NCI-H748 treated with DMSO at 0.1 percent for 48 hours (cell line): ENCODE measurements around the gene SLC2A8.

Experiments used
- DNase-seq: peaks from one replicate; lab custom pipeline; 2025; lab: John Stamatoyannopoulos, UW

SLC2A8 gene

GRCh38 chr9:127437497-127438264 is 40.7 kb downstream of the SLC2A8 start:
- no peak for DNase-seq

DNA sequence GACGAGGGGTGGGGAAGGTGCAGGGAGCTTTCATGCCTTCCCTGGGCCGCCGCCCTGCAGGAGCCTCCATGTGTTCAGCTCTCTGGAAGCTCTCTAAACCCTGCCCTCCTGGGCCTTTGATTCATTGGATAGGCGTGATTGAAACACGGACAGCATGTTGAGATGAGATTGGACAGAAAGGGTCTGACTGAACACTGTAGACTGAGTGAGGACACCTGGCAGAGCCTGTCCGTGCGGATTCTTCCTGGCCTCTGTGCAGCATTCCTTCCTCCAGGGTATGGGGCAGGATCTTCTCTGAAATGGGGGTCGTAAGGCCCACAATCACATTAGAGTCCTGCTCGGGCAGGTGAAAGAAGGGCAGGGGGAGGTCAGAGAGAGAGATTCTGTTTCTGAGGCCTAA is 41.4 kb downstream of the SLC2A8 start:
- DNase-seq = no peak

- DNase-seq = no peak
Measured at GRCh38 chr9:127444283-127444920, 47.4 kb downstream of the SLC2A8 start.

- no peak for DNase-seq
Measured at GRCh38 chr9:127444921-127445850, 48.2 kb downstream of the SLC2A8 start.

GRCh38 chr9:127445851-127446712 is 49.1 kb downstream of the SLC2A8 start:
- DNase-seq = no peak

DNA sequence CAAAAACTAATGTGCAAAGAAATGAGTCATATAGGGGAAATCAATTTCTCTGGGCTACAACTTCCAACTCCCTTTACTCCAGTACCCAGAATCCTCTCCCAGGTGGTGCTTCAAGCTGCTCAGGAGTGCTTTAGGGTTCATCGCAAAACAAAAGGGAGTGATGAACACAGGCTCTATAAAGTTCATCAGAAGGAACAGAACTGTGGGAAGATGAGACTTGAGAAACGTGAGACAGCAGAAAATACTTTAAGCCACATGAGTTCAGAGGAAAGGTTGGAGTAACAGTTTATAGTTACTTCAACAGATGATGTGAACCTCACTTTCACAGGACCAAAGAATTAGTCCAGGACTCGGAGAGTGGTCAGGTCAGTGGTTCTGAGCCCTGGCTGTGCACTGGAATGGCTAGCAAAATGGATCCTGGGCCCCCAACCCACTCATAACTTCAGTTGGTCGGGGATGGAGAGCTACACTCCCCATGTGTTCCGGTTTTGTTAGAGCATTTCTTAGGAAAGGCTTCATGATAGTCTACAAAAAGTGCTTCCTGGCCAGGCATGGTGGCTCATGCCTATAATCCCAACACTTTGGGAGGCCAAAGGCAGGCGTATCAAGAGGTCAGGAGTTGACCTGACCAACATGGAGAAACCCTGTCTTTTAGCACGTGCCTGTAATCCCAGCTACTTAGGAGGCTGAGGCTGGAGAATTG is 49.9 kb downstream of the SLC2A8 start:
- DNase-seq = no peak

DNA sequence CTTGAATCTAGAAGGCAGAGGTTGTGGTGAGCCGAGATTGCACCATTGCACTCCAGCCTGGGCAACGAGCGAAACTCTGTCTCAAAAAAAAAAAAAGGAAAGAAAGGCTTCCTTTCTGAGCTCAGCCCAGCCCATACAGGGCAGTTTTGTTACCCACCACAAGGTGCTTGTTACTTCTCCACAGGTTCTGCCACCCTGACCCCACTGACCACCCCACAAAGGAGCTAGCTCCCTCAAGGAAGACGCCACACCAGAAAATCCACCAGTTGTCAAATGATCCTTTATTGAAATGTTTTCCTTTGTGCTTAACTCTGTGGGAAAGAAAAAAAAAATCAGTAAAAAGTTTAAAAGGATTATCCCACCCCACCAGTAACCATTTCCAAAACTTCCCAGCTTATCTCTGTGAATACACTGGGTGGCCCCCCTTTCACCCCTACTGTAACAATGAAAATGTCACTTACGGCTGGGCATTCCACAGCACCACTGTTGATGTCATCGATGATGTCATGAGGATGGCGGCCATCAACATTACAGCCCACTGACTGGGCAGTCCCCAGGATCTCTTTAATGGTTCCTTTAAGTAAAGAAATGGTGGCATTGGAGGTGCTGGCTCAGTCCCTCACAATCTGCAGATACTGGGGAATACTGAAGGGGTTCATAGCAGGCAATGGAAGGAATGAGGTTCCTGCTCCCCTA is 50.6 kb downstream of the SLC2A8 start:
- DNase-seq = no peak

GRCh38 chr9:127448112-127448805 is 51.3 kb downstream of the SLC2A8 start:
- no peak for DNase-seq

DNA sequence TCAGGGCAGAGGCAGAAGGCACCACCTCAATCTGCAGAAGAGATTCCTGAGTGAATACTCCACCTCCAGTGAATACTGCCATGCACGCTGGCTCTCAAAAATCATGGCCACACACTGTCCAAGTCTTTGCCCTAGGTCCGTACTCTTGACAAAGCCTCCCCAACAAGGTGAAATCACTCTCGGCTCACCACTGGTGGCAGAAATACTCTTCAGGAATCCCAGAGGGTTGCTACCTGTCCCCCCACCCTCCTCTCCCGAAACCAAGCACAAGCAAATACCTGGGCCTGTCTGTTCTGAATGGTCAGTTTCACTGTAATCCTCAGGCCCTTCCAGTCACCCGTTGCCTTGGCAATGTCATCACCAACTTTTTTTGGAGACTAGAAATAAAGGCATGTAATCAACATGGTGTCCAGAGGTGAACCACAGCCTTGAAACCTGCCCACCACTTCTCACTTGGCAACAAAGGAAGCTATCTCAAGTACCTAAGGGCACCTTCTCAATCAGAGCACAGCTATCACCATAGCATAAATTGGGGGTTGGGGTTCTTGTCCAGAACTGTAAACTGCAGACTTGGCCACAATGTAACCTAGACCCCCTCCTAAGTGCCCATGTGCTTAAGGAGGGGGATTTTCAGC is 52.5 kb downstream of the SLC2A8 start:
- no peak for DNase-seq

- DNase-seq = no peak
Measured at GRCh38 chr9:127450243-127450760, 53.3 kb downstream of the SLC2A8 start.

DNA sequence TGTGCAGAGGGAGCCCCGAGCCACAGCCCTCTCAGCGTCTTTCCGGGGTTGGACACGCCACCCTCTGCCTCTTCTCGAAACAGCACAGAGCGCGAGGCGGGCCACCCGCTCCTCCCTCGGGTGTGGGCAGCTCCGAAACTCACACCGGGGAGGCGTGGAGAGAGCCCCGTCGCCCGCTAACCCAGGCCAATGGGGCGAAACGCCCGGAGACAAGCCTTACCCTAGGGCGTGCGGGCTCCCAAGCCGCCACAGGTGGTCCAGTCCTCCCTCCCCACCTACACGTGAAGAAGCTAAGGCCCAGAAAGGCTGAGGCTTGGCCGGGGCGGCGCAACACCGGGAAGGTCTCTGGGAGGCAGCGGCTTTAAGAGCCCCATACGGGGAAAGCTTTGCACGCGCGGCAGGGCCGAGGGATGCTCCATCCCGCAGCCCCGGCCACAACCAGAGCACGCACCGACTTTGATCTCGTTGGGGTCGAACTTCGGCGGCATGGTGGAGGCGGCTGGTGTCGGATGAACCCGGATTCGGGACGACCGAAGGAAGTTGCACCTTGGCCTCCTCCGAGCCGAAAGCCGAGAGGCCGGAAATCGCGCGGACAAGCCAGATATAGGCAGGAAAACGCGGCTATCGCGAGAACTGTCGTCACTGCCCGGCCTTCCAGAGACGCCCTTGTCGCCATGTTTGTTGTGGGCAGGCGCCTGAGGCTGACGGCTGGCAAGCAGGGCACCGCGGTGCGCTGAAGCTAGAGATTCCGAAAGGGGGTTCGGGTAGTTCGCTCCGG is 54.0 kb downstream of the SLC2A8 start, which contains the start of the genes LRSAM1 and RPL12:
TSS of gene LRSAM1 (plus strand) at position 681 of the 778 bp plus-strand sequence. CDS start 3,018 bp downstream, outside the sequence.
TSS of gene RPL12 (minus strand) at position 577 of the 778 bp plus-strand sequence. CDS start at position 488, 89 bp downstream.
- DNase-seq = peak; percentile 85

GRCh38 chr9:127451608-127451857 is 54.6 kb downstream of the SLC2A8 start:
- DNase-seq = no peak

- DNase-seq = peak; percentile 15
Measured at GRCh38 chr9:127451858-127452656, 55.1 kb downstream of the SLC2A8 start.

GRCh38 chr9:127452691-127453090 is 55.7 kb downstream of the SLC2A8 start:
- DNase-seq = no peak

DNA sequence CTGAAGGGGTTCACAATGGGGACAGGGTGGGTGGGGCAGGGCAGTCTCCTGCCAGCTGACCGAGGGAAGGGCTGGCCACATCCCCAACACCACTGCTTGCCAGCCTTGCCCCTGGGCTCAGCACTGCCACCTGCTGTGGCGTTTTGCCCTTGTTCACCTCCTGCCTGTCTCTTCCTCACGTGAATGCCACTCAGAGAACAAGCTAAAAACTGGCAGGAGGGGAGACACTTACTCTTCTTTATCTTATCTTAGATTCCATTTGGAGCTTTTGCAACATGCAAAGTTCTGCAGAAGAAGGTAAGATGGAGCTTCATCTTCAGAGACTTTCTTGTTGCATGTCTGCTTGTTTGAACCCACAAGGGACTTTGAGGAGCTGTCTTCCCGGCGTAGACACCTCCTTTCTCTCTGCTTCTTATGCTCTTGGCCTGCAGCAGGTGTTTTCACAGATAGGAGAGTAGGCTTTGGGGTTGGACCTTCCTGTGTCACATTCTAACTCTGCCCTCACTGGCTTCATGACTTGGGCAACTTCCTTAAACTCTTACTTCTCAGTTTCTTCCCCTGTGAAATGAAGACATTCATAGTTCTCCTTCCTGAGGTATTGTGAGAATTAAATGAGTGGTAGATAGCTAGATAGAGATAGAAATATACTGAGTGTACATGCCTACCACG is 58.5 kb downstream of the SLC2A8 start:
- DNase-seq = no peak

DNA sequence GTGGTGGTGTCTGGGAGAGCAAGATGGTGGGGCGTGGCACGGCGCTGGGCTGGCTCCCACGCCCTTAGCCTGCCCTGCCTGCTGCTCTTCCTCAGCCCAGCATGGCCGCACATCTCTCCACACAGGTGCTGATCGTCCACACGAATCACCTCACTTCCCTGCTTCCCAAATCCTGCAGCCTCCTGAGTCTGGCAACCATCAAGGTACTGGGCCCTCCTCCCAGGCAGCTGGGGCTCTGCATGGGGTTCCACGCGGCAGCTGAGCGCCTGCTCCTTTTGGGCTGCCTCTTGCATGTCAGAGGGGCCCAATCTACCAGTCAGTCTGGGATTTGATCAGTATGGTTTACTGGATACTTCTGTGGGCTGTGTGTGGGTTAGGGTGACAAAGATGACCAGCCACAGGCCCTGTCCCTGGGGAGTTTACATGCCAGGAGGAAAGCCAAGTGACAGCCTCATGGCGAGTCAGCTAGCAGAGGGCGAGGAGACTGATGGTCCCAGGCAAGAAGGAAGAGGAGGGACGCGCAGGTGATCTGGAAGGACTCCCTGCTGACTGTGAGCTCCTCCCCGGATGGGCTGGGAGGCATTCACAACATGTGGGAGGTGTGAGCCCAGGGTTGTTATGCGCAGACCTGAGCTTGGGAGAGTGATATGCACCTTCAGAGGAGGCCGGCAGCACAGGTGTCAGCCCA is 60.4 kb downstream of the SLC2A8 start:
- no peak for DNase-seq
